Tibial artery (tissue), 4 donors: ENCODE results near the gene DST.

ENCODE experiments used
- DNase-seq, 2 donors: peaks; one replicate each; pipeline ENCODE4 v3.0.0-alpha.2; 2019
- H3K27ac ChIP-seq, 2 donors: fragments of 200-600 bp; sonication (generic) in 1 of 2; 1 replicate in 1 of 2; 2 replicates in 1 of 2; pipeline ENCODE4 v1.5.1; 2018 to 2019; ENCODE audit warnings: mild to moderate bottlenecking in 1 of 2
- H3K27me3 ChIP-seq, 2 donors: fragments of 200-600 bp; sonication (generic) in 1 of 2; one replicate each; pipeline versions ENCODE4 v1.5.1 to v1.6.0; 2016 to 2019
- H3K36me3 ChIP-seq, 3 donors: fragments of 200-600 bp; sonication (generic) in 2 of 3; one replicate each; pipeline ENCODE4 v1.5.1; 2016 to 2019; ENCODE audit warnings: mild to moderate bottlenecking in 2 of 3
- H3K4me1 ChIP-seq, 4 donors: fragments of 200-600 bp; sonication (generic) in 2 of 4; 1 replicate in 3 of 4; 2 replicates in 1 of 4; pipeline ENCODE4 v1.5.1; 2016 to 2019
- H3K4me3 ChIP-seq, 2 donors: fragments of 200-600 bp; sonication (generic) in 1 of 2; 1 replicate in 1 of 2; 2 replicates in 1 of 2; pipeline ENCODE4 v1.5.1; 2018 to 2019; ENCODE audit warnings: mild to moderate bottlenecking in 2 of 2
- H3K9me3 ChIP-seq, 3 donors: fragments of 200-600 bp; sonication (generic) in 1 of 3; one replicate each; pipeline ENCODE4 v1.5.1; 2016 to 2019
- CTCF ChIP-seq, 2 experiments: fragments of 200-600 bp in 1 of 2; fragments of 450-650 bp in 1 of 2; IDR thresholded peaks; one replicate each; pipeline ENCODE4 v1.5.1; 2017 to 2019; ENCODE audit warnings: antibody characterized with exemption in 2 of 2, mild to moderate bottlenecking in 1 of 2, moderate library complexity in 1 of 2
- intact Hi-C: fragments of 100-400 bp; cut with DNase I; formaldehyde crosslinking; loops from one replicate; pipeline ENCODE4 v1.15.0; 2023; ENCODE audit warnings: low total_unique reads

Gene DST

GRCh38 chr6:56582236-56582635 lies 60.5 kb downstream of the DST start:
- DNase-seq = no peak
- no peaks in the 10 kb centered on the region for H3K9me3 ChIP-seq
- no peaks in the 10 kb centered on the region for H3K27me3 ChIP-seq
- no peak for TF ChIP-seq CTCF (IDR thresholded peaks at IDR 0.05)
- no peaks in the 10 kb centered on the region for H3K4me1 ChIP-seq
- intact Hi-C loops = no loop called here
- no peak overlapping the region for H3K4me3 ChIP-seq
- no peak overlapping the region for H3K27ac ChIP-seq
- peaks cover 0 to 13% (median 9%) of the 10 kb centered on the region in 3 donors for H3K36me3 ChIP-seq

- H3K9me3 ChIP-seq = no peaks in the 10 kb centered on the region
- H3K4me1 ChIP-seq = no peaks in the 10 kb centered on the region
- TF ChIP-seq CTCF (IDR thresholded peaks at IDR 0.05) = no peak
- no peak overlapping the region for H3K27ac ChIP-seq
- peaks cover 3 to 14% (median 13%) of the 10 kb centered on the region in 3 donors for H3K36me3 ChIP-seq
- H3K27me3 ChIP-seq = no peaks in the 10 kb centered on the region
- no peak for DNase-seq
- no peak overlapping the region for H3K4me3 ChIP-seq
- intact Hi-C loops = no loop called here
Observed at GRCh38 chr6:56581296-56581925, 61.3 kb downstream of the DST start.

- no peak overlapping the region for H3K4me3 ChIP-seq
- H3K4me1 ChIP-seq = no peaks in the 10 kb centered on the region
- peak overlapping the region; percentile 18 to 32 for H3K27ac ChIP-seq
- peaks cover 5 to 23% (median 14%) of the 10 kb centered on the region in 3 donors for H3K36me3 ChIP-seq
- intact Hi-C loops = no loop called here
- H3K27me3 ChIP-seq = no peaks in the 10 kb centered on the region
- no peak for TF ChIP-seq CTCF (IDR thresholded peaks at IDR 0.05)
- no peak for DNase-seq
- H3K9me3 ChIP-seq = no peaks in the 10 kb centered on the region
Observed at GRCh38 chr6:56580271-56580670, 62.4 kb downstream of the DST start.

GRCh38 chr6:56579155-56579851 lies 63.4 kb downstream of the DST start:
- DNase-seq = no peak
- Histone ChIP-seq H3K4me3 (no peak overlapping the region), H3K36me3 (peaks cover 5 to 23% (median 17%) of the 10 kb centered on the region in 3 donors), H3K27ac (peak overlapping the region; percentile 18 to 32), H3K4me1 (no peaks in the 10 kb centered on the region), H3K9me3 (no peaks in the 10 kb centered on the region), H3K27me3 (no peaks in the 10 kb centered on the region)
- intact Hi-C loops = no loop called here
- no peak for TF ChIP-seq CTCF (IDR thresholded peaks at IDR 0.05)

GRCh38 chr6:56575736-56576135 lies 67.0 kb downstream of the DST start:
- intact Hi-C loops = loop anchor here (2.0 kb wide), 1 partner anchor 19 kb away; no protein-coding TSS in a partner anchor
- no peak for TF ChIP-seq CTCF (IDR thresholded peaks at IDR 0.05)
- H3K4me1 ChIP-seq = peaks cover 0 to 7% (median 0%) of the 10 kb centered on the region in 4 donors
- H3K4me3 ChIP-seq = no peak overlapping the region
- no peak overlapping the region for H3K27ac ChIP-seq
- DNase-seq = no peak
- H3K9me3 ChIP-seq = no peaks in the 10 kb centered on the region
- no peaks in the 10 kb centered on the region for H3K27me3 ChIP-seq
- H3K36me3 ChIP-seq = peaks cover 5 to 29% (median 17%) of the 10 kb centered on the region in 3 donors
